ENCODE results near the gene UBL4B.

Gene UBL4B

DNA sequence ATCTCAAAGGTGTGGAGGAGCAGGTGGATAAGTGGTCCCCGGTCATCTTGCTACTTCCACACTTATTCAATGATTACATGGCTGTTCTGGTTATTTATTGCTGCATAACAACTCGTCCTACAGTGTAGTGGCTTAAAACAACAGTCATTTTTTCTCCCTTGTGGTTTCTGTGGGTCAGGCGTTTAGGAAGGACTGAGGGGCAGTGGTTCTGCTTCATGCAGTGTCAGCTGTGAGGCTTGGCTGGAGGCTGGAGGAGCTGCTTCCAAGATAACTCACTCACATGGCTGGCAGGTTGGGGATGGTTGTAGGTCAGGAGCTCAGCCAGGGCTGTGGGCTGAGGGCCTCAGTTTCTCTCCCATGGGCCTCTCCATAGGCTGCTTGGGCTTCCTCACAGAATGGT, 32.1 kb downstream of the UBL4B start:
- in situ Hi-C loops (cut with MboI; ENCODE audit: low sequenced_read_pairs, unreplicated experiment) = no loop called here
- no peak for DNase-seq (ENCODE audit: low spot score)
- TF ChIP-seq, protein P1, sequence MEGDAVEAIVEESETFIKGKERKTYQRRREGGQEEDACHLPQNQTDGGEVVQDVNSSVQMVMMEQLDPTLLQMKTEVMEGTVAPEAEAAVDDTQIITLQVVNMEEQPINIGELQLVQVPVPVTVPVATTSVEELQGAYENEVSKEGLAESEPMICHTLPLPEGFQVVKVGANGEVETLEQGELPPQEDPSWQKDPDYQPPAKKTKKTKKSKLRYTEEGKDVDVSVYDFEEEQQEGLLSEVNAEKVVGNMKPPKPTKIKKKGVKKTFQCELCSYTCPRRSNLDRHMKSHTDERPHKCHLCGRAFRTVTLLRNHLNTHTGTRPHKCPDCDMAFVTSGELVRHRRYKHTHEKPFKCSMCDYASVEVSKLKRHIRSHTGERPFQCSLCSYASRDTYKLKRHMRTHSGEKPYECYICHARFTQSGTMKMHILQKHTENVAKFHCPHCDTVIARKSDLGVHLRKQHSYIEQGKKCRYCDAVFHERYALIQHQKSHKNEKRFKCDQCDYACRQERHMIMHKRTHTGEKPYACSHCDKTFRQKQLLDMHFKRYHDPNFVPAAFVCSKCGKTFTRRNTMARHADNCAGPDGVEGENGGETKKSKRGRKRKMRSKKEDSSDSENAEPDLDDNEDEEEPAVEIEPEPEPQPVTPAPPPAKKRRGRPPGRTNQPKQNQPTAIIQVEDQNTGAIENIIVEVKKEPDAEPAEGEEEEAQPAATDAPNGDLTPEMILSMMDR (IDR thresholded peaks at IDR 0.05; ENCODE audit: borderline replicate concordance, control extremely low read depth, extremely low read depth, insufficient read depth, missing control alignments) = no peak

DNA sequence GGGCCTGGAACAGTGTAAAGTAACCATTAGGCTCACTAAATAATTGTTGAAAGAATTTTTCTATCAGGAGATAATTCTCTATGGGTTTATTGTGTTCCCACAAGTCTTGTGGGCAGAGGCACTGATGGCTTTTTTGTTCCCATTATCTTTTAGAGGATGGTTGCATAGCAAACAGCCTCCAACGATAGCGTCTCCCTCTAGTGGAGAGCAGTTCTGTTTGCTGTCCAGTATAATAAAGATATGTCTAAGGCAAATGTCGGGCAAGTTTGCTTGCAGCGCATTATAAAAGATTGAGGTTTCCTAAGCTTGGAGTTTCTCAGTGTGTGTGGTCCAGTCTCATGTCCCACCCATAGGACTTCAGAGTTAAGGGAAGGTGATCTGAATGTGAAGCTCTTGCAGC, 36.7 kb downstream of the UBL4B start:
- TF ChIP-seq, protein P1 (IDR thresholded peaks at IDR 0.05; ENCODE audit: borderline replicate concordance, control extremely low read depth, extremely low read depth, insufficient read depth, missing control alignments) = no peak
- in situ Hi-C loops (cut with MboI; ENCODE audit: low sequenced_read_pairs, unreplicated experiment) = no loop called here
- no peak for DNase-seq (ENCODE audit: low spot score)

DNA sequence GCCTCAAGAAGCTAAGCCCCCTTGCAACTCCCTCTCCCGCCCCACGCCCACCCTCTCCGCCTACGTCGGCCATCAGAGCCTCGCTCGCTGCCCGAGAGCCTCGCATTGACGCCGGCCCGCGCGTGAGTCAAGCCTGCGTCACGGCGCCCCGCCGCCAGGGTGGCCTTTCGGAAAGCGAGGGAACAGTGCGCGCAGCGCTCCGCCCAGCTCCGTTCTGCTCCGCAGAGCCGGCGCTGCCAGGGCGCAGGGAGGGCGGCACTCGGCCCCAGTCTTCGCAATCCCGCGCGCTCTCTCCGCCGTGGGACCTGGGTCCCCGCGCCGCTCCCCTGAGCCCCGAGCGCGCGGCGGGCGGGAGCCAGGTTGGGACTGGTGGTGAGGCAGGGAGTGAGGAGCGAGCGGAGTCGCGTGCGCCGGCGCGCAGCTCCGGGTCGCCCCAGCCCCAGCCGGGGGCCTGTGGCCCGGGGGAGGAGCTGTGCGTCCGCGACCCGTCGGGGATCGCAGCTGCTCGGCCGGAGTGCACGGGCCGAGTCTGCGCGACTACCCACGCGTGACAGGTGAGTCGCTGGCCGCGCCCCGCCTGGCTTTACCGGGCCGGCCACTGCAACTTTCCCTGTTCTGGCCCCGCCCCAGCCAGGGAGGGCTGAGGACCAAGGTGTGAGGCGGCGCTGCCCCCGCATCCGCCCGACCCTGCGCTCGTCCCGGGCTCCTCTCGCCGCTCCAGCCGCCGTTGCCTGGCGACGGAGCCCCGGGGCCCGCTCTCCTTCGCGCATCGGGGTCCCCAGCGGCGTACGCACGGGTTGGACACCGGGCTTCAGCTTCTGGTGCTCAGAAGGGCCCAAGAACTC, 38.3 kb downstream of the UBL4B start, which contains the start of gene SLC6A17:
Gene SLC6A17 (plus strand): TSS at position 165 of the 845 bp plus-strand sequence. CDS start 16,436 bp downstream, outside the sequence.
- DNase-seq (ENCODE audit: low spot score) = no peak
- in situ Hi-C loops (cut with MboI; ENCODE audit: low sequenced_read_pairs, unreplicated experiment) = no loop called here
- TF ChIP-seq, protein P1 (IDR thresholded peaks at IDR 0.05; ENCODE audit: borderline replicate concordance, control extremely low read depth, extremely low read depth, insufficient read depth, missing control alignments) = no peak

DNA sequence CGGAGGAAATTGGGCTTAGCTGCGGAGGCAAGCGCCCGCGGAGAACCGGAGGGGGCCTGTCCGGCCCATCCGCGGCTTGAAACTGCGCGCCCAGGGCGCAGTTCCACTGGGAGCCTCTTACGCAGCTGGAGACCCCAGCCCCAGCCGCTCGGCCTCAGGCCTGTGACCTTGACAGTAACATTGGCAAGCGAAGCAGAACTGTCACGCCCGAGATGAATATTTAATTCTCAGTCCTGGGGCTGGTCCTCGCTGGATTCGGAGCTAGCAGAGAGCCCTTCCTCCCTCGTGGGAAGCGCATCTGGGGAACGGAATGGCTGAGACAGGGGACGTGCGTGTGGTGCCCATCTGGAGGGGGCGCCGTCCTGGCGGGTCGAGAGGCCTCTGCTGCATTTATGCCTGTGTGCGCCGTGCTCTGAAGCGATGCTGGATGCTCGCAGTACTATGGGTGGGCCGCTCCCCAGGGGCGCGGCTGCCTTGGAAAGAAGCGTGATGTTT, 39.0 kb downstream of the UBL4B start:
- TF ChIP-seq, protein P1 (IDR thresholded peaks at IDR 0.05; ENCODE audit: borderline replicate concordance, control extremely low read depth, extremely low read depth, insufficient read depth, missing control alignments) = no peak
- DNase-seq (ENCODE audit: low spot score) = no peak
- in situ Hi-C loops (cut with MboI; ENCODE audit: low sequenced_read_pairs, unreplicated experiment) = no loop called here

DNA sequence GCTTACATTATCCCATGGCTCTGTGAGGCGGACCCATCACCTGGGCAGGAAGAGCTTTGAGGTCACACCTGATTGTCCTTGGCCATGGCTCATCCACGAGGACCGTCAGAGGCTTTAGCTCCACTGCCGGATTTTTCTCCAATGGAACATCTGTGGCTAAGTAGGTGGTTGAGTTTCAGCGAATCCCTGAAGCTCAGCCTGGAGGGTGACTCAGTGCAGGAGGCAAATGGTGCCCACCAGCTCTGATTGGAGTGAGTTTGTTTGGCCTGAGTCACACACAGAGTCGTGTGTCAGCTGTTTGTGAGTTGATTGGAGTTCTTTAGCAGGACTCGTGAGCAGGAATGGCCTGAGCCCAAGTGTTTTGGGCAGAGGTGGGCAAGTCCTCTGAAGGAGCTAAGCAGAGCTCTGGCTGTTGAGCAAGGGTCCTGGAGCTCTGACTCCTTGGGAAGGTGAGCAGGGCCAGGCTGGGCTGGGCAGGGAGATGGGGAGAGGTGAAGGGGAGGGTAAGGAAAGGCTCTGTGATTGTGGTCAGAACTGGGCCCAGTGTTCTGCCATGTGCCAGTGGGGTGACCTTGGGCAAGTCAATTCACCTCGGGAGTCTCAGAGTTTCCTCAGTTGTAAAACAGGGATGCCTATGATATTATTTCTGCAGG, 40.0 kb downstream of the UBL4B start:
- DNase-seq (ENCODE audit: low spot score) = no peak
- in situ Hi-C loops (cut with MboI; ENCODE audit: low sequenced_read_pairs, unreplicated experiment) = no loop called here

DNA sequence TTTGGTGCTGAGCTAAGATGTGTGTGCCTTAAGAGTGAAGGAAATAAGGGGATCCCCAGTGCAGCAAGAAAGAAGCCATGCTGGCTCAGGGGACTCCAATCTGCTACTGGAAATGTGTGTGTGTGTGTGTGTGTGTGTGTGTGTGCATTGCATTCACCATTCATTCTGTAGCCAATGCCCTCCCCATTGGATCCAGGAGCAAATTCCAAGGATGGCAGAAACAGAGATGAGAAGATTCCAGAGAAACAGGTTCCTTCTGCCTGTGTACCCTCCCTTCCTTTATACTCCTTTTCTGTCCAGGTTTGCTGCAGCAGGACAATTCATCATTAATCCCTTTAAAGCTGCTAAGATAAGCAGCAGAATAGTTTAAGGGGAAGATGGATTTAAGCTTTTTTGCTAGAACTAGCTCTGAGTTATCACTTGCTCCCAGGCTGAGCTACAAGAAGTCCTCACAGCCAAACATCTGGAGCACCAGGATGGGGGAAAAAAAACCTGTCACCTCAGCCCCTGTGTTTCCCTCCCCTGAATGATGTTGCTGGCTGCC, 41.2 kb downstream of the UBL4B start:
- DNase-seq (ENCODE audit: low spot score) = no peak
- TF ChIP-seq, protein P1 (IDR thresholded peaks at IDR 0.05; ENCODE audit: borderline replicate concordance, control extremely low read depth, extremely low read depth, insufficient read depth, missing control alignments) = no peak
- in situ Hi-C loops (cut with MboI; ENCODE audit: low sequenced_read_pairs, unreplicated experiment) = no loop called here

More for the DNA sequence above, 40.0 kb downstream of the UBL4B start:
- TF ChIP-seq, protein P1 (IDR thresholded peaks at IDR 0.05; ENCODE audit: borderline replicate concordance, control extremely low read depth, extremely low read depth, insufficient read depth, missing control alignments) = no peak

All from GM13976 (cell line).